ENCODE results near the gene BIRC6.

DNA sequence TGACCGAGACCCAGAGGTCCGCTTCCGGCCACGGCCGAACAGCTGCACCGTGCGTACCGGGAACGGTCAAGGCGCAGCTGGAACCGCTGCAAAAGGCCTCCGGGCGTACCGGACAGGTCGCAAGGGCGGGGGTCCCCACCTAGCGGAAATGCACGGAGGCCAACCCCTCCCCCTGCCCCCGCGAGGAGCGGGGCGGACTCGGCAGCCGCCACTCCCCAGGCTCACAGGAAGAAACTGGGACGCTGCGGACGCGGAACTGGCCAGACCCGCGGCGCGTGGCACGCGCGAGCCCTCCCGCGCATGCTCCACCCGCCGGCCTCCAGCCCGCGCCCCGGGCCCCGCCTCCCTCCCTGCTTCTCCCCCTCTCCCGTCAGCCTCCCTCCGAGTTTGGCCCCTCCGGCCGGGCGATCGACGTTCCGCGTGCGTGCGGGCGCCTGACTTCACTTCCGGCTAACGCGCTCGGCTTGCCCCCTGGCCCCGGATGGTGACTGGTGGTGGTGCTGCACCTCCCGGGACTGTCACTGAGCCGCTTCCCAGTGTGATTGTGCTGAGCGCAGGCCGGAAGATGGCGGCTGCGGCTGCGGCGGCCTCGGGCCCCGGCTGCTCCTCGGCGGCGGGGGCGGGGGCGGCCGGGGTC lies at the start of gene BIRC6:
- TF ChIP-seq, protein P1, sequence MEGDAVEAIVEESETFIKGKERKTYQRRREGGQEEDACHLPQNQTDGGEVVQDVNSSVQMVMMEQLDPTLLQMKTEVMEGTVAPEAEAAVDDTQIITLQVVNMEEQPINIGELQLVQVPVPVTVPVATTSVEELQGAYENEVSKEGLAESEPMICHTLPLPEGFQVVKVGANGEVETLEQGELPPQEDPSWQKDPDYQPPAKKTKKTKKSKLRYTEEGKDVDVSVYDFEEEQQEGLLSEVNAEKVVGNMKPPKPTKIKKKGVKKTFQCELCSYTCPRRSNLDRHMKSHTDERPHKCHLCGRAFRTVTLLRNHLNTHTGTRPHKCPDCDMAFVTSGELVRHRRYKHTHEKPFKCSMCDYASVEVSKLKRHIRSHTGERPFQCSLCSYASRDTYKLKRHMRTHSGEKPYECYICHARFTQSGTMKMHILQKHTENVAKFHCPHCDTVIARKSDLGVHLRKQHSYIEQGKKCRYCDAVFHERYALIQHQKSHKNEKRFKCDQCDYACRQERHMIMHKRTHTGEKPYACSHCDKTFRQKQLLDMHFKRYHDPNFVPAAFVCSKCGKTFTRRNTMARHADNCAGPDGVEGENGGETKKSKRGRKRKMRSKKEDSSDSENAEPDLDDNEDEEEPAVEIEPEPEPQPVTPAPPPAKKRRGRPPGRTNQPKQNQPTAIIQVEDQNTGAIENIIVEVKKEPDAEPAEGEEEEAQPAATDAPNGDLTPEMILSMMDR (conservative IDR thresholded peaks at IDR 0.05) = no peak
- TF ChIP-seq EZH2 (IDR thresholded peaks at IDR 0.05; ENCODE audit: low read depth) = no peak

Measured in PC-9 (cell line).